SK-N-SH (cell line): ENCODE measurements around the gene PTAR1. TPM values are rescaled to one million over a fixed set of nuclear protein-coding genes. Genes with fewer than 3 reads are reported as not detected.

Experiments
- CTCF ChIA-PET: fragments of 300-600, 350-600 bp; formaldehyde crosslinking; extraction: SDS; loops from one replicate; lab custom pipeline; 2021; lab: Yijun Ruan, JAX
- POLR2A ChIA-PET: fragments of 350-600 bp; sonication (Branson Sonifier 250); formaldehyde crosslinking; extraction: SDS; loops from one replicate; lab custom pipeline; 2020; ENCODE audit warnings: antibody characterized with exemption, inconsistent platforms; lab: Yijun Ruan, JAX
- DNase-seq: peaks from one replicate; pipeline ENCODE4 v3.0.0; 2012
- H2AFZ ChIP-seq: fragments of 200-600 bp; sonication (generic); 2 replicates; pipeline ENCODE4 v1.8.1; 2016; ENCODE audit warnings: antibody characterized with exemption, mild to moderate bottlenecking, low read depth
- H3F3A ChIP-seq: fragments of 200-600 bp; sonication (generic); replicated peaks from 2 replicates; pipeline ENCODE3; 2016; ENCODE audit warnings: antibody characterized with exemption, mild to moderate bottlenecking; ENCODE audit not compliant: insufficient read depth
- H3K27ac ChIP-seq, 2 experiments: fragments of 200-500 bp in 1 of 2; fragments of 200-600 bp in 1 of 2; sonication (Bioruptor generic) in 1 of 2; sonication (generic), shearing (Covaris generic) in 1 of 2; 2 replicates each; pipeline versions ENCODE4 v1.5.1 to v1.6.1; 2014 to 2016; ENCODE audit warnings: low read depth in 2 of 2, inconsistent platforms in 1 of 2, low read length in 1 of 2, mild to moderate bottlenecking in 1 of 2, mixed read lengths in 1 of 2
- H3K27me3 ChIP-seq: fragments of 200-600 bp; sonication (generic), shearing (Covaris generic); 2 replicates; pipeline ENCODE4 v1.6.1; 2016; ENCODE audit warnings: mixed run types; ENCODE audit not compliant: insufficient read depth
- H3K36me3 ChIP-seq, 2 experiments: fragments of 200-500 bp in 1 of 2; fragments of 200-600 bp in 1 of 2; sonication (Bioruptor generic) in 1 of 2; sonication (generic) in 1 of 2; replicated peaks in 1 of 2; 2 replicates each; pipeline versions ENCODE3 to v1.5.1; 2014 to 2016; ENCODE audit warnings: low read length in 1 of 2, mild to moderate bottlenecking in 1 of 2; ENCODE audit not compliant: insufficient read depth in 2 of 2, control insufficient read depth in 1 of 2
- H3K4me1 ChIP-seq, 2 experiments: fragments of 200-500 bp in 1 of 2; fragments of 200-600 bp in 1 of 2; sonication (Bioruptor generic) in 1 of 2; sonication (generic), shearing (Covaris generic) in 1 of 2; 2 replicates each; pipeline versions ENCODE4 v1.5.1 to v1.6.1; 2014 to 2016; ENCODE audit warnings: low read depth in 1 of 2, low read length in 1 of 2, mixed run types in 1 of 2; ENCODE audit not compliant: insufficient read depth in 2 of 2, control insufficient read depth in 1 of 2
- H3K4me2 ChIP-seq: fragments of 200-600 bp; sonication (generic), shearing (Covaris generic); 2 replicates; pipeline ENCODE4 v1.6.1; 2017; ENCODE audit warnings: mixed run types
- H3K4me3 ChIP-seq, 2 experiments: fragments of 200-500 bp in 1 of 2; fragments of 200-600 bp in 1 of 2; sonication (Bioruptor generic) in 1 of 2; sonication (generic), shearing (Covaris generic) in 1 of 2; 2 replicates each; pipeline versions ENCODE4 v1.5.1 to v1.8.1; 2014 to 2016; ENCODE audit warnings: low read depth in 2 of 2, inconsistent platforms in 1 of 2, low read length in 1 of 2, mild to moderate bottlenecking in 1 of 2, mixed read lengths in 1 of 2, moderate library complexity in 1 of 2
- H3K79me2 ChIP-seq: fragments of 200-600 bp; sonication (generic); 2 replicates; pipeline ENCODE4 v1.8.1; 2017; ENCODE audit warnings: mild to moderate bottlenecking; ENCODE audit not compliant: insufficient read depth
- H3K9ac ChIP-seq: fragments of 200-600 bp; sonication (generic); 2 replicates; pipeline ENCODE4 v1.6.1; 2017; ENCODE audit warnings: mixed run types
- H3K9me2 ChIP-seq: fragments of 200-600 bp; sonication (generic); 2 replicates; pipeline ENCODE4 v1.6.1; 2017; ENCODE audit warnings: mixed run types
- H3K9me3 ChIP-seq: fragments of 200-600 bp; sonication (generic); 2 replicates; pipeline ENCODE4 v1.6.1; 2017; ENCODE audit warnings: mixed run types, mild to moderate bottlenecking, moderate library complexity
- H4K20me1 ChIP-seq: fragments of 200-600 bp; sonication (generic); 2 replicates; pipeline ENCODE4 v1.6.1; 2017; ENCODE audit warnings: mild to moderate bottlenecking, mixed run types; ENCODE audit not compliant: insufficient read depth
- CHD2 ChIP-seq: fragments of 150-350 bp; IDR thresholded peaks from 2 replicates; pipeline ENCODE4 v1.6.1; 2018; ENCODE audit warnings: low read length; ENCODE audit not compliant: partially characterized antibody
- ELF1 ChIP-seq: IDR thresholded peaks from 2 replicates; pipeline ENCODE4 v1.4.0; 2012
- EP300 ChIP-seq, 2 experiments: IDR thresholded peaks; 2 replicates each; pipeline versions ENCODE4 v1.4.0 to v1.6.1; 2012; ENCODE audit warnings: borderline replicate concordance in 1 of 2, low read depth in 1 of 2, low read length in 1 of 2
- FOSL2 ChIP-seq: IDR thresholded peaks from 2 replicates; pipeline ENCODE4 v1.4.0; 2012; ENCODE audit warnings: low read depth, mild to moderate bottlenecking, moderate library complexity, borderline replicate concordance
- FOXM1 ChIP-seq: IDR thresholded peaks from 2 replicates; pipeline ENCODE4 v1.4.0; 2012; ENCODE audit warnings: low read depth, mild to moderate bottlenecking
- GABPA ChIP-seq: IDR thresholded peaks from 2 replicates; pipeline ENCODE4 v1.4.0; 2012; ENCODE audit warnings: low read depth, mild to moderate bottlenecking
- MEF2A ChIP-seq: IDR thresholded peaks from 2 replicates; pipeline ENCODE4 v1.4.0; 2012; ENCODE audit warnings: low read depth, borderline replicate concordance
- MXI1 ChIP-seq: IDR thresholded peaks from 2 replicates; pipeline ENCODE4 v1.6.1; 2012; ENCODE audit warnings: mild to moderate bottlenecking, low read depth, low read length, improper control_type of control experiment
- NFIC ChIP-seq: IDR thresholded peaks from 2 replicates; pipeline ENCODE4 v1.4.0; 2012; ENCODE audit warnings: borderline replicate concordance
- NRF1 ChIP-seq: IDR thresholded peaks from 2 replicates; pipeline ENCODE4 v1.6.1; 2012; ENCODE audit warnings: low read depth, mild to moderate bottlenecking, low read length
- POLR2AphosphoS5 ChIP-seq: IDR thresholded peaks from 2 replicates; pipeline ENCODE4 v1.6.1; 2012; ENCODE audit warnings: low read depth, low read length
- RAD21 ChIP-seq: IDR thresholded peaks from 2 replicates; pipeline ENCODE4 v1.6.1; 2012; ENCODE audit warnings: mild to moderate bottlenecking, low read length
- RXRA ChIP-seq: IDR thresholded peaks from 2 replicates; pipeline ENCODE4 v1.4.0; 2012; ENCODE audit warnings: low read depth, mild to moderate bottlenecking, borderline replicate concordance
- SIN3A ChIP-seq: IDR thresholded peaks from 2 replicates; pipeline ENCODE4 v1.6.1; 2012; ENCODE audit warnings: low read depth, mild to moderate bottlenecking, low read length, moderate library complexity, borderline replicate concordance
- TCF12 ChIP-seq: IDR thresholded peaks from 2 replicates; pipeline ENCODE4 v1.4.0; 2012
- TEAD4 ChIP-seq: IDR thresholded peaks from 2 replicates; pipeline ENCODE4 v1.4.0; 2012; ENCODE audit warnings: mild to moderate bottlenecking, borderline replicate concordance; ENCODE audit not compliant: insufficient read depth
- YY1 ChIP-seq: IDR thresholded peaks from 2 replicates; pipeline ENCODE4 v1.4.0; 2012; ENCODE audit warnings: low read depth, mild to moderate bottlenecking
- WGBS: methylation state at CpG from one replicate; pipeline ENCODE4 v1.1.6; 2017; ENCODE audit warnings: low lambda C conversion rate; 5-methylcytosine and 5-hydroxymethylcytosine counted together
- polyA plus RNA-seq, 3 experiments: library from polyadenylated mRNA; depleted of rRNA; stranded (reverse); fragments of >200 nt; gene quantifications; 2 replicates each; pipeline ENCODE4 v1.2.3, GENCODE V29; 2012
- TF ChIP-seq, protein P1 (sequence below): IDR thresholded peaks from 2 replicates; pipeline ENCODE4 v1.4.0; 2012; ENCODE audit warnings: low read depth, borderline replicate concordance
- TF ChIP-seq, protein P2 (sequence below): IDR thresholded peaks from 2 replicates; pipeline ENCODE4; 2012
- TF ChIP-seq, protein P3 (sequence below): IDR thresholded peaks from 2 replicates; pipeline ENCODE4 v1.4.0; 2012; ENCODE audit warnings: low read depth

PTAR1 gene
- polyA plus RNA-seq, 1 of the 3 experiments (the other 2 are of a cell fraction) = 4.7 TPM

DNA sequence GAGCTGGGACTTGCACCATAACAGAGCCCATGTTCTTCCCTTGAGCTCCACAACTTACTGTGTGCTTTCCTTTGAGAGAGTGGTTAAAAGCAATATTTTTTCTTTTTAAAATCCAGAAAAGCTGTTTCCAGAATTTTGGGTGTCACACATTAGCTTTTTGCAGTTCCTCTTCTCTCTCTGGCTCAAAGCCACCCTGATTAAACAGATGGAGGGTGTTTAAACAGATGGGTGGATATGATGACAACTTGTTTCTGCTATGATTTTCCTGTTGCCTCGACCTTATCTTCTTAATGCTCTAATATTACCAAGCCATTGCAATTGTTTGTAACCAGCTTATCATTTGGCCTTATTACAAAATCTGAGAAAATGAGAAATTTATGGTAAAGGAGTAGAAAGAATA, 37.9 kb upstream of the PTAR1 start:
- Histone ChIP-seq H3K9me3 (no peaks in the 10 kb centered on the region; the same call in 1 of the 2 replicates), H3K4me2 (no peak overlapping the region), H4K20me1 (no peaks in the 10 kb centered on the region), H3K79me2 (no peaks in the 10 kb centered on the region), H3K27me3 (no peaks in the 10 kb centered on the region), H3K36me3 (no peaks in the 10 kb centered on the region), H2AFZ (no peak overlapping the region), H3F3A (no peaks in the 10 kb centered on the region), H3K27ac (no peak overlapping the region), H3K9me2 (no peaks in the 10 kb centered on the region), H3K4me3 (no peak overlapping the region), H3K9ac (no peak overlapping the region), H3K4me1 (no peaks in the 10 kb centered on the region; a peak in 1 of 4 replicates)
- DNase-seq = no peak
- 2% methylated on average over 1 of the region's 1 CpG for WGBS
- ChIA-PET CTCF (interaction anchor here (2.3 kb wide), 1 partner anchor 125 kb away, joined by 5 read pairs; no protein-coding TSS in a partner anchor), POLR2A (no interaction called here)
- TF ChIP-seq MEF2A (no peak), RXRA (no peak), POLR2AphosphoS5 (no peak), SIN3A (no peak)
- TF ChIP-seq, protein P1, sequence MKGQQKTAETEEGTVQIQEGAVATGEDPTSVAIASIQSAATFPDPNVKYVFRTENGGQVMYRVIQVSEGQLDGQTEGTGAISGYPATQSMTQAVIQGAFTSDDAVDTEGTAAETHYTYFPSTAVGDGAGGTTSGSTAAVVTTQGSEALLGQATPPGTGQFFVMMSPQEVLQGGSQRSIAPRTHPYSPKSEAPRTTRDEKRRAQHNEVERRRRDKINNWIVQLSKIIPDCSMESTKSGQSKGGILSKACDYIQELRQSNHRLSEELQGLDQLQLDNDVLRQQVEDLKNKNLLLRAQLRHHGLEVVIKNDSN = no peak

DNA sequence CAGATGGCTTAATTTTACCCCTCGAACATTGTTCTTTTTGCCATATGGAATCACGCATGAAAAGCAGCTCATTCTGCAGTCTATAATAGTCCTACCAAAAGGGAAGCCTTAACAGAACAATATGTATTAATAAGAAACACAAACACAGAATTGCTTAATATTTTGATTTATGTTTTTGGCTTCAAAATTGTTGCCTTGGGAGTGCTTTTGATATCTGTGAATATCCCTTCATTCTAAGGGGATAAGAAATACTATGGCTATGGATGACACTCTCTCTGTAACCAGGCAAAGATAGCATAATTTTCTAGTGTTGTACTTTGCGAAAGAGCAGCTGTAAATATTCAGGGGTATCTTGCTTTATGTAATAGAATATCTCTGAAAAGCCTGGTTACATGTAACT, 34.5 kb upstream of the PTAR1 start:
- Histone ChIP-seq H3K27ac (no peak overlapping the region), H3K9ac (no peak overlapping the region), H2AFZ (no peak overlapping the region), H4K20me1 (no peaks in the 10 kb centered on the region), H3K4me3 (no peak overlapping the region), H3K79me2 (no peaks in the 10 kb centered on the region), H3K27me3 (no peaks in the 10 kb centered on the region; the same call in 1 of the 2 replicates), H3K4me2 (no peak overlapping the region), H3K9me2 (no peaks in the 10 kb centered on the region), H3K36me3 (no peaks in the 10 kb centered on the region), H3K9me3 (no peaks in the 10 kb centered on the region; the same call in 1 of the 2 replicates), H3K4me1 (no peaks in the 10 kb centered on the region; a peak in 1 of 4 replicates), H3F3A (no peaks in the 10 kb centered on the region)
- POLR2A ChIA-PET = no interaction called here
- TF ChIP-seq FOSL2 = no peak
- TF ChIP-seq GABPA = no peak
- no peak for TF ChIP-seq TEAD4
- no peak for TF ChIP-seq CHD2
- no peak for TF ChIP-seq MXI1
- TF ChIP-seq, protein P2, sequence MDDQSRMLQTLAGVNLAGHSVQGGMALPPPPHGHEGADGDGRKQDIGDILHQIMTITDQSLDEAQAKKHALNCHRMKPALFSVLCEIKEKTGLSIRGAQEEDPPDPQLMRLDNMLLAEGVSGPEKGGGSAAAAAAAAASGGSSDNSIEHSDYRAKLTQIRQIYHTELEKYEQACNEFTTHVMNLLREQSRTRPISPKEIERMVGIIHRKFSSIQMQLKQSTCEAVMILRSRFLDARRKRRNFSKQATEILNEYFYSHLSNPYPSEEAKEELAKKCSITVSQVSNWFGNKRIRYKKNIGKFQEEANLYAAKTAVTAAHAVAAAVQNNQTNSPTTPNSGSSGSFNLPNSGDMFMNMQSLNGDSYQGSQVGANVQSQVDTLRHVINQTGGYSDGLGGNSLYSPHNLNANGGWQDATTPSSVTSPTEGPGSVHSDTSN = no peak
- no peak for TF ChIP-seq RAD21
- no peak for TF ChIP-seq MEF2A
- TF ChIP-seq TCF12 = no peak
- TF ChIP-seq, protein P3, sequence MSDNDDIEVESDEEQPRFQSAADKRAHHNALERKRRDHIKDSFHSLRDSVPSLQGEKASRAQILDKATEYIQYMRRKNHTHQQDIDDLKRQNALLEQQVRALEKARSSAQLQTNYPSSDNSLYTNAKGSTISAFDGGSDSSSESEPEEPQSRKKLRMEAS = no peak
- TF ChIP-seq SIN3A = no peak
- no peak for TF ChIP-seq NFIC
- no peak for TF ChIP-seq ELF1
- TF ChIP-seq YY1 = no peak
- TF ChIP-seq NRF1 = no peak
- TF ChIP-seq FOXM1 = no peak
- TF ChIP-seq RXRA = no peak
- no peak for TF ChIP-seq EP300 (IDR thresholded peaks at IDR 0.05; ENCODE audit: borderline replicate concordance in 1 of 2, low read depth in 1 of 2, low read length in 1 of 2)
- WGBS = 88% methylated on average over 3 of the region's 3 CpGs
- DNase-seq = no peak
- CTCF ChIA-PET = interaction anchor here (0.9 kb wide), 1 partner anchor 13 kb away, joined by 3 read pairs; no protein-coding TSS in a partner anchor
